ENCODE data around the gene FRMD4A. TPM values are rescaled to one million over a fixed set of nuclear protein-coding genes. Genes with fewer than 3 reads are reported as not detected.

Gene FRMD4A
- total RNA-seq, 1 experiment from 2014 or later: 19.6 TPM

- no peaks in the 10 kb centered on the region for H3K79me2 ChIP-seq (ENCODE audit: insufficient read depth, low read length)
- no peak overlapping the region for H2AK5ac ChIP-seq (ENCODE audit: insufficient read length, low read length)
- Mint-ChIP-seq H3K36me3 (ENCODE audit: insufficient read depth in 1 of 3, low read depth in 3 of 3) (peaks cover 4 to 9% (median 9%) of the 10 kb centered on the region in 3 experiments; a peak in 5 of 7 replicates), H3K9me3 (no peaks in the 10 kb centered on the region), H3K27ac (peak overlapping the region in 2 of 3 experiments; percentile 40 to 79; a peak in 1 of 7 replicates), H3K4me1 (peaks cover 8 to 9% of the 10 kb centered on the region in 2 experiments), H3K27me3 (ENCODE audit: low read depth) (no peaks in the 10 kb centered on the region), H3K4me3 (no peak overlapping the region)
- no peak for DNase-seq
- WGBS (ENCODE audit: extremely low coverage, insufficient read length, low lambda C conversion rate): no CpG with 5 or more reads among the region's 2 CpGs
- TF ChIP-seq, protein P1, sequence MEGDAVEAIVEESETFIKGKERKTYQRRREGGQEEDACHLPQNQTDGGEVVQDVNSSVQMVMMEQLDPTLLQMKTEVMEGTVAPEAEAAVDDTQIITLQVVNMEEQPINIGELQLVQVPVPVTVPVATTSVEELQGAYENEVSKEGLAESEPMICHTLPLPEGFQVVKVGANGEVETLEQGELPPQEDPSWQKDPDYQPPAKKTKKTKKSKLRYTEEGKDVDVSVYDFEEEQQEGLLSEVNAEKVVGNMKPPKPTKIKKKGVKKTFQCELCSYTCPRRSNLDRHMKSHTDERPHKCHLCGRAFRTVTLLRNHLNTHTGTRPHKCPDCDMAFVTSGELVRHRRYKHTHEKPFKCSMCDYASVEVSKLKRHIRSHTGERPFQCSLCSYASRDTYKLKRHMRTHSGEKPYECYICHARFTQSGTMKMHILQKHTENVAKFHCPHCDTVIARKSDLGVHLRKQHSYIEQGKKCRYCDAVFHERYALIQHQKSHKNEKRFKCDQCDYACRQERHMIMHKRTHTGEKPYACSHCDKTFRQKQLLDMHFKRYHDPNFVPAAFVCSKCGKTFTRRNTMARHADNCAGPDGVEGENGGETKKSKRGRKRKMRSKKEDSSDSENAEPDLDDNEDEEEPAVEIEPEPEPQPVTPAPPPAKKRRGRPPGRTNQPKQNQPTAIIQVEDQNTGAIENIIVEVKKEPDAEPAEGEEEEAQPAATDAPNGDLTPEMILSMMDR (conservative IDR thresholded peaks at IDR 0.05): no peak
- H2BK20ac ChIP-seq (ENCODE audit: low read depth, low read length, poor library complexity, severe bottlenecking): no peak overlapping the region
- H3K4ac ChIP-seq (ENCODE audit: low read depth, low read length): no peak overlapping the region
- no peaks in the 10 kb centered on the region for H3K9me3 ChIP-seq (ENCODE audit: control insufficient read depth, low read depth, low read length)
- no peak overlapping the region for H3K23ac ChIP-seq (ENCODE audit: insufficient read length, low read depth, low read length)
- no peaks in the 10 kb centered on the region for H4K20me1 ChIP-seq (ENCODE audit: control insufficient read depth, insufficient read depth, insufficient read length)
- H2AFZ ChIP-seq (ENCODE audit: low read length): no peak overlapping the region
- no peak overlapping the region for H4K5ac ChIP-seq (ENCODE audit: insufficient read length, low read depth, low read length)
- no peak overlapping the region for H2BK120ac ChIP-seq (ENCODE audit: low read depth, low read length, poor library complexity, severe bottlenecking)
- H3K79me1 ChIP-seq (ENCODE audit: insufficient read depth, low read depth, low read length, poor library complexity, severe bottlenecking): no peaks in the 10 kb centered on the region
- H3K14ac ChIP-seq (ENCODE audit: insufficient read depth, low read length): no peak overlapping the region
- H3K4me1 ChIP-seq (ENCODE audit: insufficient read depth, low read length): no peaks in the 10 kb centered on the region
- H3K56ac ChIP-seq (ENCODE audit: insufficient read length, low read depth, low read length): no peak overlapping the region
- no peak overlapping the region for H2BK5ac ChIP-seq (ENCODE audit: insufficient read length, low read length)
- no peak overlapping the region for H3K27ac ChIP-seq (ENCODE audit: insufficient read length, low read depth, low read length)
- no peak overlapping the region for H2BK15ac ChIP-seq (ENCODE audit: low read depth, low read length)
- no peak overlapping the region for H2BK12ac ChIP-seq (ENCODE audit: insufficient read length, low read depth, low read length)
- no peaks in the 10 kb centered on the region for H3K23me2 ChIP-seq (ENCODE audit: insufficient read length, low read depth, low read length, poor library complexity, severe bottlenecking)
- no peak overlapping the region for H3K18ac ChIP-seq (ENCODE audit: insufficient read length, low read depth, low read length)
- no peak overlapping the region for H3T11ph ChIP-seq (ENCODE audit: low read length)
- H3K4me2 ChIP-seq (ENCODE audit: insufficient read depth, insufficient read length, low read length): no peak overlapping the region
- H4K91ac ChIP-seq (ENCODE audit: insufficient read length, low read depth, low read length): no peak overlapping the region
- no peak overlapping the region for H3K9ac ChIP-seq (ENCODE audit: extremely low read depth, insufficient read length, low read length)
- H3K27me3 ChIP-seq (ENCODE audit: insufficient read depth, low read length): no peaks in the 10 kb centered on the region
- no peak overlapping the region for H4K8ac ChIP-seq (replicated peaks; ENCODE audit: insufficient read length, low read depth, low read length)
Observed at GRCh38 chr10:13789448-13789829, 541.3 kb downstream of the FRMD4A start.

Data from H9 (cell line).